ENCODE measurements around the gene NATD1.

GRCh38 chr17:21191698-21192097 lies 61.5 kb downstream of the NATD1 start:
- TF ChIP-seq, protein P1, sequence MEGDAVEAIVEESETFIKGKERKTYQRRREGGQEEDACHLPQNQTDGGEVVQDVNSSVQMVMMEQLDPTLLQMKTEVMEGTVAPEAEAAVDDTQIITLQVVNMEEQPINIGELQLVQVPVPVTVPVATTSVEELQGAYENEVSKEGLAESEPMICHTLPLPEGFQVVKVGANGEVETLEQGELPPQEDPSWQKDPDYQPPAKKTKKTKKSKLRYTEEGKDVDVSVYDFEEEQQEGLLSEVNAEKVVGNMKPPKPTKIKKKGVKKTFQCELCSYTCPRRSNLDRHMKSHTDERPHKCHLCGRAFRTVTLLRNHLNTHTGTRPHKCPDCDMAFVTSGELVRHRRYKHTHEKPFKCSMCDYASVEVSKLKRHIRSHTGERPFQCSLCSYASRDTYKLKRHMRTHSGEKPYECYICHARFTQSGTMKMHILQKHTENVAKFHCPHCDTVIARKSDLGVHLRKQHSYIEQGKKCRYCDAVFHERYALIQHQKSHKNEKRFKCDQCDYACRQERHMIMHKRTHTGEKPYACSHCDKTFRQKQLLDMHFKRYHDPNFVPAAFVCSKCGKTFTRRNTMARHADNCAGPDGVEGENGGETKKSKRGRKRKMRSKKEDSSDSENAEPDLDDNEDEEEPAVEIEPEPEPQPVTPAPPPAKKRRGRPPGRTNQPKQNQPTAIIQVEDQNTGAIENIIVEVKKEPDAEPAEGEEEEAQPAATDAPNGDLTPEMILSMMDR (IDR thresholded peaks at IDR 0.05 in 2 of 3, conservative IDR thresholded peaks at IDR 0.05 in 1 of 3; ENCODE audit: borderline replicate concordance in 1 of 3, insufficient read depth in 1 of 3, low read depth in 2 of 3, low read length in 2 of 3): no peak
- no peak for TF ChIP-seq ZFX (IDR thresholded peaks at IDR 0.05)
